Astrocyte (in vitro differentiated cells and primary cell): ENCODE data around the gene ATG7. TPM values are rescaled to one million over a fixed set of nuclear protein-coding genes. Genes with fewer than 3 reads are reported as not detected.

Experiments
- DNase-seq: peaks from one replicate; pipeline ENCODE4 v3.0.0-alpha.2; 2010; ENCODE audit warnings: low read depth
- FAIRE-seq: peaks from 2 replicates; lab custom pipeline; 2011; peaks lifted over from hg19 to GRCh38; lab: Jason Lieb, UNC
- H2AFZ ChIP-seq: 2 replicates; pipeline ENCODE4 v1.6.0; 2012; ENCODE audit warnings: low read depth, low read length, inconsistent platforms
- H3K27ac ChIP-seq: 2 replicates; pipeline ENCODE4 v1.5.1; 2011; ENCODE audit warnings: low read depth, low read length, inconsistent platforms
- H3K27me3 ChIP-seq: 2 replicates; pipeline ENCODE4 v1.6.0; 2011; ENCODE audit warnings: low read length, inconsistent platforms; ENCODE audit not compliant: insufficient read depth
- H3K36me3 ChIP-seq: 2 replicates; pipeline ENCODE4 v1.5.1; 2011; ENCODE audit warnings: low read length, inconsistent platforms; ENCODE audit not compliant: insufficient read depth
- H3K4me1 ChIP-seq: 2 replicates; pipeline ENCODE4 v1.5.1; 2011; ENCODE audit warnings: low read length, inconsistent platforms; ENCODE audit not compliant: insufficient read depth
- H3K4me2 ChIP-seq: 2 replicates; pipeline ENCODE4 v1.6.0; 2012; ENCODE audit warnings: low read length, inconsistent platforms
- H3K4me3 ChIP-seq: 2 replicates; pipeline ENCODE4 v1.5.1; 2011; ENCODE audit warnings: low read depth, mild to moderate bottlenecking, low read length, inconsistent platforms; ENCODE audit not compliant: insufficient read depth
- H3K79me2 ChIP-seq: 2 replicates; pipeline ENCODE4 v1.6.0; 2012; ENCODE audit warnings: mild to moderate bottlenecking, low read length, inconsistent platforms; ENCODE audit not compliant: insufficient read depth
- H3K9ac ChIP-seq: 2 replicates; pipeline ENCODE4 v1.6.0; 2012; ENCODE audit warnings: mild to moderate bottlenecking, low read length, inconsistent platforms
- H3K9me3 ChIP-seq: 2 replicates; pipeline ENCODE4 v1.5.1; 2012; ENCODE audit warnings: low read depth, mild to moderate bottlenecking, low read length, inconsistent platforms; ENCODE audit not compliant: insufficient read depth
- H4K20me1 ChIP-seq: 2 replicates; pipeline ENCODE4 v1.6.0; 2012; ENCODE audit warnings: low read length, inconsistent platforms; ENCODE audit not compliant: insufficient read depth
- H3K27ac Mint-ChIP-seq: one replicate; pipeline ENCODE4 v1.8.0; 2021; ENCODE audit warnings: mild to moderate bottlenecking, mixed read lengths; ENCODE audit not compliant: unreplicated experiment
- H3K27me3 Mint-ChIP-seq: one replicate; pipeline ENCODE4 v1.8.0; 2021; ENCODE audit warnings: low read depth, mixed read lengths; ENCODE audit not compliant: unreplicated experiment
- H3K36me3 Mint-ChIP-seq: one replicate; pipeline ENCODE4 v1.8.0; 2021; ENCODE audit warnings: low read depth, mixed read lengths; ENCODE audit not compliant: unreplicated experiment
- H3K4me1 Mint-ChIP-seq: one replicate; pipeline ENCODE4 v1.8.0; 2021; ENCODE audit warnings: low read depth, mixed read lengths; ENCODE audit not compliant: unreplicated experiment
- H3K4me3 Mint-ChIP-seq: one replicate; pipeline ENCODE4 v1.8.0; 2021; ENCODE audit warnings: mild to moderate bottlenecking, moderate library complexity, mixed read lengths; ENCODE audit not compliant: unreplicated experiment
- H3K9me3 Mint-ChIP-seq: one replicate; pipeline ENCODE4 v1.8.0; 2021; ENCODE audit warnings: mild to moderate bottlenecking, mixed read lengths; ENCODE audit not compliant: unreplicated experiment
- CTCF ChIP-seq: IDR thresholded peaks from 2 replicates; pipeline ENCODE4 v1.5.1; 2011; ENCODE audit warnings: low read depth, mild to moderate bottlenecking, inconsistent platforms, low read length, moderate library complexity; ENCODE audit not compliant: insufficient read depth
- EZH2 ChIP-seq: IDR thresholded peaks from 2 replicates; pipeline ENCODE4 v1.6.1; 2012; ENCODE audit warnings: mild to moderate bottlenecking, low read length, inconsistent platforms; ENCODE audit not compliant: insufficient read depth
- total RNA-seq: library from RNA; stranded (reverse); gene quantifications from 2 replicates; pipeline ENCODE4 v1.2.1, GENCODE V29; 2021

ATG7 gene
- total RNA-seq, 1 donor from 2014 or later: 29.5 TPM

- H3K79me2 ChIP-seq: no peaks in the 10 kb centered on the region
- H3K27me3 Mint-ChIP-seq: no peaks in the 10 kb centered on the region
- peaks cover 6% of the 10 kb centered on the region for H3K9me3 Mint-ChIP-seq
- no peak overlapping the region for H2AFZ ChIP-seq
- H3K36me3 ChIP-seq: peaks cover 22% of the 10 kb centered on the region
- H3K4me3 Mint-ChIP-seq: no peak overlapping the region
- H3K27ac Mint-ChIP-seq: no peak overlapping the region
- no peak for DNase-seq
- peaks cover 10% of the 10 kb centered on the region for H3K4me1 Mint-ChIP-seq
- H3K9me3 ChIP-seq: no peaks in the 10 kb centered on the region
- H3K27ac ChIP-seq: no peak overlapping the region
- H4K20me1 ChIP-seq: peaks cover 3% of the 10 kb centered on the region
- H3K4me3 ChIP-seq: no peak overlapping the region
- H3K27me3 ChIP-seq: no peaks in the 10 kb centered on the region
- no peak for TF ChIP-seq CTCF
- no peak for TF ChIP-seq EZH2
- H3K4me2 ChIP-seq: no peak overlapping the region
- H3K36me3 Mint-ChIP-seq: peaks cover 38% of the 10 kb centered on the region
- H3K4me1 ChIP-seq: peaks cover 5% of the 10 kb centered on the region
- H3K9ac ChIP-seq: no peak overlapping the region
- no peak for FAIRE-seq
Measured at GRCh38 chr3:11349446-11349845, 77.2 kb downstream of the ATG7 start.

- no peaks in the 10 kb centered on the region for H3K79me2 ChIP-seq
- H3K4me1 ChIP-seq: peaks cover 5% of the 10 kb centered on the region
- peaks cover 46% of the 10 kb centered on the region for H3K36me3 Mint-ChIP-seq
- H3K4me3 Mint-ChIP-seq: no peak overlapping the region
- no peaks in the 10 kb centered on the region for H3K27me3 ChIP-seq
- DNase-seq (no peak), FAIRE-seq (no peak)
- no peaks in the 10 kb centered on the region for H3K9me3 ChIP-seq
- H3K4me2 ChIP-seq: no peak overlapping the region
- TF ChIP-seq CTCF (no peak), EZH2 (no peak)
- no peak overlapping the region for H2AFZ ChIP-seq
- no peak overlapping the region for H3K4me3 ChIP-seq
- H3K9me3 Mint-ChIP-seq: peaks cover 6% of the 10 kb centered on the region
- H3K4me1 Mint-ChIP-seq: peaks cover 10% of the 10 kb centered on the region
- no peak overlapping the region for H3K27ac Mint-ChIP-seq
- H3K27me3 Mint-ChIP-seq: no peaks in the 10 kb centered on the region
- peaks cover 22% of the 10 kb centered on the region for H3K36me3 ChIP-seq
- no peak overlapping the region for H3K27ac ChIP-seq
- no peak overlapping the region for H3K9ac ChIP-seq
- H4K20me1 ChIP-seq: peaks cover 3% of the 10 kb centered on the region
Measured at GRCh38 chr3:11350374-11350773, 78.2 kb downstream of the ATG7 start.

GRCh38 chr3:11351451-11351850, 79.3 kb downstream of the ATG7 start:
- Histone ChIP-seq H3K4me3 (no peak overlapping the region), H3K27ac (no peak overlapping the region), H3K9ac (no peak overlapping the region), H3K9me3 (no peaks in the 10 kb centered on the region), H3K27me3 (no peaks in the 10 kb centered on the region), H2AFZ (no peak overlapping the region), H3K79me2 (no peaks in the 10 kb centered on the region), H3K4me1 (peaks cover 5% of the 10 kb centered on the region), H3K4me2 (no peak overlapping the region), H4K20me1 (peaks cover 3% of the 10 kb centered on the region), H3K36me3 (peaks cover 21% of the 10 kb centered on the region)
- no peak for TF ChIP-seq CTCF
- TF ChIP-seq EZH2: no peak
- H3K36me3 Mint-ChIP-seq: peaks cover 46% of the 10 kb centered on the region
- FAIRE-seq: no peak
- H3K4me3 Mint-ChIP-seq: no peak overlapping the region
- no peak overlapping the region for H3K27ac Mint-ChIP-seq
- no peaks in the 10 kb centered on the region for H3K27me3 Mint-ChIP-seq
- no peak for DNase-seq
- peaks cover 6% of the 10 kb centered on the region for H3K9me3 Mint-ChIP-seq
- H3K4me1 Mint-ChIP-seq: peaks cover 7% of the 10 kb centered on the region
